Measurements from ENCODE around the gene PWWP2B. TPM values are rescaled to one million over a fixed set of nuclear protein-coding genes. Genes with fewer than 3 reads are reported as not detected.

PWWP2B gene
- total and polyA plus RNA-seq, 2 of the 4 experiments (the other 2 are of a cell fraction) = 1.7 to 2.2 TPM

DNA sequence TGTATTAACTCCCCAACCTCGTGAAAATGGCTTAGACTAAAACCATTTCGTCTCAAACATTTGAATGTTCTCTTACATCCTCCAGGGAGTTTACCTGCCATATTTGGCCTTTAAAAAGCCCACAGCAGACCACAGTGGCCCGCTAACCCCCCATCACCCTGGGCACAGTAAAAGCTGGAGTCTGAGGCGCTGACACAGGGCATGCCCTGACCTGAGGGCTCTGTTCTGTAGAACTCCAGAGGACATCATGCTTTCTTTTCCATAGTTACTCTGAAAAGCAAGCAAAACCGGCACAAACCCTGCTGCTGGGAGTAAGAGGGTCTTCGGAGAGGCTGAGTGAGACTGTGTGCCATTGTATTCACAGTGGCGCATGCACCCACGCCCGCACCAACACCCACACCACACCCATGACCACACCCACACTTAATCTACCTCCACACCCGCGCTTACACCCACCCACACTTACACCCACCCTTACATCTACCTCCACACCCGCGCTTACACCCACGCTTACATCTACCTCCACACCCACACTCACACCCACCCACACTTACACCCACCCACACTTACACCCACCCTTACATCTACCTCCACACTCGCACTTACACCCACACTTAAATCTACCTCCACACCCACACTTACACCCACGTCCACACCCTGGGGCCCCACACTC lies 32.9 kb upstream of the PWWP2B start:
- Histone ChIP-seq H3K9me3 (ENCODE audit: control insufficient read depth, insufficient read depth, low read length) (no peaks in the 10 kb centered on the region), H3K9ac (ENCODE audit: low read depth, low read length) (no peak overlapping the region), H3K36me3 (ENCODE audit: control insufficient read depth, insufficient read depth, low read length) (peaks cover 9% of the 10 kb centered on the region; the same call in 1 of the 2 replicates), H3K27ac (ENCODE audit: insufficient read depth, low read length) (no peak overlapping the region), H2BK20ac (ENCODE audit: low read depth, low read length) (no peak overlapping the region), H3K9me1 (ENCODE audit: insufficient read depth, low read length) (0 out of 2 replicates have a peak, but pooled peaks cover 3% of the 10 kb centered on the region), H3K18ac (ENCODE audit: low read depth, low read length) (no peak overlapping the region), H2BK120ac (ENCODE audit: low read depth, low read length) (no peak overlapping the region), H3K27me3 (ENCODE audit: control insufficient read depth, insufficient read depth, low read length) (no peaks in the 10 kb centered on the region), H2BK5ac (ENCODE audit: low read depth, low read length, poor library complexity, severe bottlenecking) (peak overlapping the region; percentile 43), H2AK5ac (ENCODE audit: low read depth, low read length) (no peak overlapping the region), H3K4me2 (ENCODE audit: low read depth, low read length) (no peak overlapping the region), H2AFZ (replicated peaks; ENCODE audit: low read length, poor library complexity) (no peak overlapping the region), H3K23ac (ENCODE audit: low read depth, low read length) (no peak overlapping the region), H4K5ac (ENCODE audit: low read depth, low read length) (no peak overlapping the region), H4K91ac (ENCODE audit: insufficient read depth, low read depth, low read length) (no peak overlapping the region), H3K4me3 (ENCODE audit: insufficient read depth, low read depth, low read length) (no peak overlapping the region), H3K79me1 (ENCODE audit: low read depth in 1 of 2, low read length in 2 of 2) (no peaks in the 10 kb centered on the region), H2AK9ac (replicated peaks; ENCODE audit: low read depth, low read length, poor library complexity) (no peak overlapping the region), H4K8ac (ENCODE audit: low read depth in 2 of 2, low read length in 2 of 2) (no peak overlapping the region), H3K4ac (ENCODE audit: low read depth, low read length) (no peak overlapping the region), H4K20me1 (ENCODE audit: insufficient read depth, low read length) (no peaks in the 10 kb centered on the region), H3K14ac (replicated peaks; ENCODE audit: low read depth, low read length) (no peak overlapping the region), H3K56ac (ENCODE audit: extremely low read depth, insufficient read depth, low read length) (no peak overlapping the region), H2BK15ac (ENCODE audit: low read depth, low read length) (no peak overlapping the region), H3K4me1 (ENCODE audit: control insufficient read depth, insufficient read depth, low read length) (no peaks in the 10 kb centered on the region)
- WGBS, 2 experiments (ENCODE audit: extremely low coverage in 2 of 2, insufficient read length in 1 of 2) = 37% methylated on average over 6 of the region's 16 CpGs; no CpG with 5 or more reads in 1 of the 2 experiments
- in situ Hi-C loops (cut with MboI; ENCODE audit: low sequenced_read_pairs) (no loop called here), intact Hi-C loops (cut with micrococcal nuclease) (no loop called here), dilution Hi-C loops (cut with HindIII; ENCODE audit: low sequenced_read_pairs, unreplicated experiment) (no loop called here)
- DNase-seq (no peak), ATAC-seq (ENCODE audit: low read depth) (no peak)
- CTCF ChIA-PET = no interaction called here
- POLR2A ChIA-PET (ENCODE audit: unreplicated experiment) = no interaction called here
- no TSS peak for BruUV-seq (replicated peaks)
- TF ChIP-seq, protein P1, sequence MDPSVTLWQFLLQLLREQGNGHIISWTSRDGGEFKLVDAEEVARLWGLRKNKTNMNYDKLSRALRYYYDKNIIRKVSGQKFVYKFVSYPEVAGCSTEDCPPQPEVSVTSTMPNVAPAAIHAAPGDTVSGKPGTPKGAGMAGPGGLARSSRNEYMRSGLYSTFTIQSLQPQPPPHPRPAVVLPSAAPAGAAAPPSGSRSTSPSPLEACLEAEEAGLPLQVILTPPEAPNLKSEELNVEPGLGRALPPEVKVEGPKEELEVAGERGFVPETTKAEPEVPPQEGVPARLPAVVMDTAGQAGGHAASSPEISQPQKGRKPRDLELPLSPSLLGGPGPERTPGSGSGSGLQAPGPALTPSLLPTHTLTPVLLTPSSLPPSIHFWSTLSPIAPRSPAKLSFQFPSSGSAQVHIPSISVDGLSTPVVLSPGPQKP (IDR thresholded peaks at IDR 0.05; ENCODE audit: borderline replicate concordance, low read depth, low read length) = no peak
- TF ChIP-seq, protein P2, sequence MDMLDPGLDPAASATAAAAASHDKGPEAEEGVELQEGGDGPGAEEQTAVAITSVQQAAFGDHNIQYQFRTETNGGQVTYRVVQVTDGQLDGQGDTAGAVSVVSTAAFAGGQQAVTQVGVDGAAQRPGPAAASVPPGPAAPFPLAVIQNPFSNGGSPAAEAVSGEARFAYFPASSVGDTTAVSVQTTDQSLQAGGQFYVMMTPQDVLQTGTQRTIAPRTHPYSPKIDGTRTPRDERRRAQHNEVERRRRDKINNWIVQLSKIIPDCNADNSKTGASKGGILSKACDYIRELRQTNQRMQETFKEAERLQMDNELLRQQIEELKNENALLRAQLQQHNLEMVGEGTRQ (IDR thresholded peaks at IDR 0.05; ENCODE audit: low read depth, low read length) = no peak
- no peak for TF ChIP-seq NFE2L2 (IDR thresholded peaks at IDR 0.05; ENCODE audit: low read depth, low read length)
- no peak for TF ChIP-seq MAFK (IDR thresholded peaks at IDR 0.05; ENCODE audit: low read depth, low read length)
- TF ChIP-seq MXI1 (IDR thresholded peaks at IDR 0.05; ENCODE audit: borderline replicate concordance, low read depth, low read length) = no peak
- TF ChIP-seq MAZ (IDR thresholded peaks at IDR 0.05; ENCODE audit: borderline replicate concordance, low read depth, low read length) = no peak
- no peak for TF ChIP-seq RFX5 (IDR thresholded peaks at IDR 0.05; ENCODE audit: low read depth, low read length)
- TF ChIP-seq RAD21 (IDR thresholded peaks at IDR 0.05; ENCODE audit: low read length) = no peak
- TF ChIP-seq POLR2A (IDR thresholded peaks at IDR 0.05; ENCODE audit: low read depth, low read length) = no peak
- no peak for TF ChIP-seq CHD1 (IDR thresholded peaks at IDR 0.05; ENCODE audit: low read depth, low read length)
- TF ChIP-seq CEBPB (IDR thresholded peaks at IDR 0.05; ENCODE audit: low read depth, low read length) = no peak
- TF ChIP-seq RCOR1 (IDR thresholded peaks at IDR 0.05; ENCODE audit: insufficient replicate concordance, low read length) = no peak

Measured in IMR-90 (cell line).